GM19455 (cell line): ENCODE results near the gene CORO2B.
"Not testable (repeated sequence)": the region's sequence is repeated elsewhere in the genome, so short reads cannot be mapped to it uniquely, and the experiment has no call there.

Experiments
- ATAC-seq: cut with Tn5 transposase; IDR thresholded peaks from one replicate; pipeline ENCODE4 v1.9.1; 2021; ENCODE audit not compliant: unreplicated experiment

The CORO2B gene

DNA sequence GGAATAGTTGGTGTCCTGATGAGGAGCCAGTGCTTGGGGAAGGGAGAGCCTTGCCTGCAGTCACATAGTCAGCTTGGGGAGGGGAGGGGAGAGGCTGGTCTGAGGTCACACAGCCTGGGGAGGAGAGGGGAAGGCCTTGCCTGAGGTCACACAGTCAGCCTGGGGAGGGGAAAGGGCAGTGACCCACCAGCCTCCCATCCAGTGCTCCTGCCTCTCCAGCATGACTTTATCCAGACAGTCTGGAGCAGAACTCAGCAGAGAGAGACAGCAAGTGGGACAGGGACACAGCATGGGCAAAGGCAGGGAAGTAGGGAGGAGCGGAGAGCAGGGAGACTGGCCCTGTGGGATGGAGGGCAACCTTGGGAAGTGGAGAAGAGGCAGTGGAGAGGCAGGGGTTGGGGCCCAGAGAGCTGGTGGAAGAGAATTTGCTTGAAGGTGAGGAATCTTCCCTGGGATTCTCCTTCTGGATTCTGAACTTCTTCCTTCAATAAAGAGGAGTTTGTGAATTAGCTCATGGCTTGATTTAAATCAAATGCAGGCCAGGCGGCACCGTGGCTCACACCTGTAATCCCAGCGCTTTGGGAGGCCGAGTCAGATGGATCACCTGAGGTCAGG lies 64.5 kb downstream of the CORO2B start:
- no peak for ATAC-seq

DNA sequence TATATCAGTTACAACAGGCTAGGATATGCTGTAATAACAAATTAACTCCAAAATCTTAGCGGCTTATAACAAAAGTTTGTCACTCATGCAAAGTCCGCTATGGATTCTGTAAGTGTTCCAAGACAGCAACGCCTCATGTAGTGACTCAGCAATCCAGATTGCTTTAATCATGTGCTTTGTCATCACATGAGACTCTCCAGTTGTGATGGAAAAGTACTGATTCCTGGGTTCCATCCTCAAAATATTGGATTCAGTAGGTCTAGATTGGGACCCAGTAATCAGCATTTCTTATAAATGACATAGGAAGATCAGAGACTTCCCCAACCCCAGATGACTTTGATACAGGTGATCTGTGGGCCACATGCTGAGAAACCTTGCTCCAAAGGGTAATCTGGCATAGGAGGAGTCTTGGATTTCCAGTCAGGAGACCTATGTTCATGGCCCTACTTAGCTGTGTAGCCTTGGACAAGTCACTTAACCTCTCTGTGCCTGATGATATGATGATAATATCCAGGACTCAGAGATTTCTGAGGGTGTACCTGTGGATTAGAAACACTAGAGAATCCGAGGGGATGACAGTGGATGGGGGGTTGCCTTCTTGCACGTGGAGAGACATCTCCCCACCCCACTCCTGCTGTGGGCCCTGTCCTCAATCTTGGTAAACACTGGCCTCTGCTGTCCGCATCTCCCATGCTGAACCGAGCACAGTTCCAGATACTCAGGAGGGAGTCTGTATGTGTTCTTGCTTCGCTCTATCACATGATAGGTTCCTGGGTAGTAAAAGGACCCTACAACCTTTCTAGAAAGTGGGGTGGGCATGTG lies 65.5 kb downstream of the CORO2B start:
- no peak for ATAC-seq

GRCh38 chr15:68644996-68645395 lies 66.2 kb downstream of the CORO2B start:
- ATAC-seq, result no peak

- ATAC-seq, result no peak
Measured at GRCh38 chr15:68646156-68646555, 67.4 kb downstream of the CORO2B start.

GRCh38 chr15:68646696-68647095 lies 67.9 kb downstream of the CORO2B start:
- no peak for ATAC-seq

GRCh38 chr15:68647361-68647760 lies 68.6 kb downstream of the CORO2B start:
- not testable (repeated sequence) for ATAC-seq

GRCh38 chr15:68650901-68651709 lies 72.3 kb downstream of the CORO2B start:
- no peak for ATAC-seq

DNA sequence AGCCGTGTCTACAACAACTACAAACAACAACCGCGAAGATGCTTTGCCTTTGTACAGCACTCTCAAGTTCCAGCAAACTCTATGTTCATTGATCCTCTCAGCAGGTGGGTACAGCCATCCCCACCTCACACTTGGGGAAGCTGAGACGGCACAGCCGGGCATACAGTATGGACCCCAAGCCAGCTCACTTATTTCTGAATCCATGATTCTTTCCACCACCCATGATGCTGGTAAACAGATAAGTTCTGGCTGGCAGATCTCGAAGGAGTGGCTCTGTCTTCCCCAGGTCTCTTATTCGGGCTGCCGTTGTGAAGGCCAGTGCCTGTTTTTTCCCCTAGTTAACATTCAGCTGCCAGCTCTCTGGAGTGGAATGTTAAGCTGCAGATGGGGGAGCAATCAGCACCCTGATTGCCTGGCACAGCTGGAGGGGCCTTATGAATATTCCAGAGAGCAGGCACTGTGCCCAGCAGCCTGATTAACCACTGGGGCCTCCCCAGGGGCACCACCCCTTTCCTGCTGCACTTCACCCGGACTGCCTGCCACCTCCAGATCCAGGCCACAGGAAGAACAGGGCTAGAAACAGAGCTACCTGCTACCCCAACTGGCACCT lies 73.2 kb downstream of the CORO2B start:
- no peak for ATAC-seq

DNA sequence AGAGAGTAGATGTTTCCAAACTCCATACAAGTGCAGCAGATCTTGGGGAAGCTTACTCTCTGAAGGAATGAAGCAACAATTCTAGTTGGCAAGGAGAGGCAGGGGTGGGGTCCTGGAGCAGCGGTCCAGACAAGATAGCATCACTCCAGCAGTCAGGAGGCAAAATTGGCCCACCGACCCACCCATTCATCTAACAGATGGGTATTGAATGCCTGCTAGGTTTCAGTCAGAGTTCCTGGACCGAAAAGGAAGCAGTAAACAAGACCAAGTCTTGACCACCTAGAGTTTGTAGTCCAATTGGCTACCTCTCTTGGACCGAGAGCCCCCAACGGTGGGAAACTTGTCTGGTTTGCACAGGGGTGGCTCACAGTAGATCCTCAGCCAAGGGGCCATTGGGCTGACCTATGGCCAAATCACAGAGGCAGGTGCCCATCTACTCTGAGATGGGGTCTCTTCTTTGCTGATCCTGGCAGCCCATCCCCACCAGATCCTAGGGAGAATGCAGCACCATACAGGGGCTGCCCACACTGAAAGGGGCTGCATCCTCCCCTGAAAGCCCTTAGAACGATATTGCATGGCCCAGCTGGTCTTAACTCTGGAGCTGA lies 74.3 kb downstream of the CORO2B start:
- ATAC-seq, result no peak

DNA sequence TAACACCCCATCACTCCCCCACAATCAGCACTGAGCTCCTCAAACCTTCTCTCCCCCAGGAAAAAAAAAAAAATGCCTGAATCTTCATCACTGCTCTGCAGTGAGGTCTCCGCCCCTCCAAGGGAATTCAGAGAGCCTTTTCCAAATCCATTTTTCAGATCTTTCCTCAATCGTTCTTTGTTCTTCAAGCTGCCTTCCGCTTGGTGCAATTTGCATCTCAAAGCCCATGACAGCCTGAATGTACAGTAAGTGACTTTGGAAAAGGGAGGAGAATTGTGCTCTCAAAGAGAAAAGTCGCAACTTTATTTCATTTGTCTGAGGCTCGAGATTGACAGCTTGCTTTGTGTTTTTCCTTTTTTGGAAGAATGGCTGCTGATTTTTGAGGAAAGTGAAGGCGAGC lies 75.0 kb downstream of the CORO2B start:
- no peak for ATAC-seq

DNA sequence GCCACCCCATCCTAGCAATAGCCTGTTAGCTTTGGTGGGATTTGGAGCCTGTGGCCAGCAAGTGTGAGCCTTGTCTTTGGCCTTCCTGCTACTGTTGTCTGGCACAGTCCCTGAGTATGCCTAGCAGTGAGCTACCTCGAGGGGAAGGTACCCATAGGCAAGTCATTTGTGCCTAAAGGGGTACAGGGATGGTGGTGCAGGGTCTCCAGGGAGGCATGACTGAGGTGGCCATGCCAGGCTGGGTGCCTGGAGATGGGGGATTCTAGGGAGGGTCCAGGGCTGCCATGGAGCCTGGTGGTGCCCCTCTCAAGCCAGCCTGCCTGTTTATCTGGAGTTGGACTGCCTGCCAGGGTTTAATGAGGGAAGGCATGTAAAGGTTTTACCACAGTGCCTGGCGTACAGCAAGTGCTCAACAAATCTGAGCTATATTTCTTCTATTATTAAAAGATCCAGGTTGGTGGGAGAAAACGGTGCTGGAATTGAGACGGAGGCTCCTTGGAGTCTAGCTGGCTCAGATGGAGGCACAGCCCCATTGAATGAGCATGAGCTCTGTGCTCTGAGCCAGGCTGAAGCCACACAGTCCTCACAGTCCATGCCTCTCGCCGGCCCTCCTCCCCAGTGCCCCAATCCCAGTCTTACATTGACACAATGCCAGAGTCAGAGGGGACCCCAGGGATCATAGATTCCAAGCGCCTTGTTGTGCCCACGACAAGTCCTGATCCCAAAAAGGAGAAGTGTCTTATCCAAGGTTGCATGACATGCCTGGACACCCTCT lies 76.2 kb downstream of the CORO2B start:
- no peak for ATAC-seq

GRCh38 chr15:68655686-68656437 lies 77.1 kb downstream of the CORO2B start:
- ATAC-seq, result no peak

DNA sequence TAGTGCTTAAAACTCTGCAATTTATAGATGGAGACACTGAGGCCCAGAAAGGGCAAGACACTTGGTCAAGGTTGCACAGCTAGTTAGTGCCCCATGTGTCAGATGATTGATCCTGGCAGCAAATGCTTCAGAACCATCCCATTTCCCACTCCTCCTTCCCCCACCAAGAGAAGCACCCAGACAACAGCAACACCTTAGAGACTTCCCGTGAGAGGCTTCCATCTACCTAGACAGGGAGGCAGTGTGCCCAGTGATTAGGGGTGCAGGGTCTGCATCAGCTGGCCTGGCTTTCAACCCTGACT lies 77.6 kb downstream of the CORO2B start:
- ATAC-seq, result no peak

- no peak for ATAC-seq
Measured at GRCh38 chr15:68658151-68658550, 79.4 kb downstream of the CORO2B start.

- no peak for ATAC-seq
Measured at GRCh38 chr15:68658641-68659358, 80.0 kb downstream of the CORO2B start.

DNA sequence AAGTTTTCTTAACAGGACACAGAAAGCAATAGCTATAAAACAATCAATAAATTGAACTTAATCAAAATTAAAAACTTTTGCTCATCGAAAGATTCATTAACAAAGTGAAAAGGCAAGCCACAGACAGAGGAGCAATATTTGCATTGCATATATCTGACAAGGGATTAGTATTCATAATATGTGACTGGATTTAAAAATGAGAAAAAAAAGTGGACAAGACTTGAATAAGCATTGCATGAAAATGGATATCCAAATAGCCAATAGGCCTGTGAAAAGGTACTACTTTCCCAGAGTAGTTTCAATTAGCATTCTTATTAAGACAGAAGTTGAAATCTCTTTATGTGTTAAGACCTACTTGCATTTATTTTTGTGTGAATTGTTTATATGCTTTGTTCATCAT lies 84.7 kb downstream of the CORO2B start:
- ATAC-seq, result no peak

DNA sequence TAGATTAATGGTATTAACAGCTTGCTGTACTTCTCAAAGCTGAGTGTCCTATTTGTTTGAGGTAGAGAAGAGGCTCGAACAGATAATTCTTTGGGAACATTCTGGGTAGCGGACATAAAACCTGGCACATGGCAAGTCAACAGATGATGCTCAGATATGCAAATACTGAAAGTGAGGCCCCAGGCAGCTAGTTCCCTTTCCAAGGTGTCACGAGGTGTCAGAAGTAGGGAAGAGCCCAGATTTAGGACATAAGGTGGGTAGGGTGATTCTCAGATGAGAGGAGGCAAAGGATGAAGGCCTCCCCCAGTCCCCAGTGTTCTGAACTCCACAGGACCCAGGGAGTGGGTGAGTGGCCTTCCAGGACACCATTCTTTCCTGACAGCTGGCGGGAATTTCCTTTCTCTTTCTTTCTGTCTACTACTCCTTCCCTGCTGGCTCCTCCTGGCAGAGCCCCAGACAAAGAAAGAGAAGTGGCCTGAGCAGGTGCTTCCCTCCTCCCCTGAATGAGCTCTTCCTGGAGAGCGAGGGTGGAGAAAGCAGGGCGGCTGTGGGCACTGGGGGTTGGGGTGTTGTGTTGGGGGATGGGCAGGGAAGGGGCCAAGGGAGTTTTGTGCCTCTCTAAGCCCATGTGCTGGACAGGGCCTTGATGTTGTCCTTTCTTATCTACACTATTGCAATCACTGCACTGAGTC lies 87.5 kb downstream of the CORO2B start:
- ATAC-seq, result no peak

DNA sequence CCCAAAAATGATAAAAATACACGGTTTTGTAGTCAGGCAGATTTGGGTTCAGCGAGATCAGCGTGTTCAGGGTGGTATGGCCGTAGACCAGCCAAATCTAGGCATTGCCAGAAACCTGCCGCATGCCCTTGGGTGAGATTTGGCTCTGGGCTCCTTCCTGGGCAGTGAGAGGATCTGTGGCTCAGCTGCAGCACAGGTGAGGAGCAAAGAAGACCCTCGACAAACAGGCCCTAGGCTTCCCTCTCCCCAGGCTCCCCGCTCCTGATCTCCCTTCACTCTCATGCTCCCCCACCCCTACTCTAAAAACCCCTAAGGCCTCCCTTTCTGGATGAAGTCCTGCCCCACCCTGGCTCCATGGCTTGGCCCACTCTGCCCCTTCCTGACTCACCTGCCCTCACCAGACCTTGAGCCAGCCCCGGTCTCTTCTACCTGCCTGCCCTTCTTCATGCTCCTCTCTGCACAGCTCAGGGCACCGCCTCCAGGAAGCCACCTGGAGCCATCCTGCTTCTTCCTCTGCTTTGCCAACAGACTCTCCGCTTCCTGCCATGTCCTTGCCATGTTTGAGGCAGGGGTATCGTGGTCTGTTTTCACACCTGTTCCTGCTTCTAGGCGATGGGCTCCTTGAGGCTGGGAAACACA lies 88.1 kb downstream of the CORO2B start:
- ATAC-seq, result no peak
